BLaER1 (cell line): ENCODE data around the gene BBS10.
"Not testable (repeated sequence)": the region's sequence is repeated elsewhere in the genome, so short reads cannot be mapped to it uniquely, and the experiment has no call there.

Experiments
- H3K27ac ChIP-seq: shearing (Covaris generic); formaldehyde crosslinking; 2 replicates; pipeline ENCODE4 v1.8.1; 2022
- H3K27me3 ChIP-seq: shearing (Covaris generic); formaldehyde crosslinking; 2 replicates; pipeline ENCODE4 v1.8.1; 2022
- H3K36me3 ChIP-seq: shearing (Covaris generic); formaldehyde crosslinking; 2 replicates; pipeline ENCODE4 v1.8.1; 2022
- H3K4me1 ChIP-seq: shearing (Covaris generic); formaldehyde crosslinking; 2 replicates; pipeline ENCODE4 v1.8.1; 2022
- H3K4me2 ChIP-seq: shearing (Covaris generic); formaldehyde crosslinking; 2 replicates; pipeline ENCODE4 v1.8.1; 2022
- H3K4me3 ChIP-seq: shearing (Covaris generic); formaldehyde crosslinking; 2 replicates; pipeline ENCODE4 v1.8.1; 2022
- H3K9ac ChIP-seq: shearing (Covaris generic); formaldehyde crosslinking; 2 replicates; pipeline ENCODE4 v1.8.1; 2022
- H3K9me3 ChIP-seq: shearing (Covaris generic); formaldehyde crosslinking; 2 replicates; pipeline ENCODE4 v1.8.1; 2022
- H4K20me1 ChIP-seq: shearing (Covaris generic); formaldehyde crosslinking; 2 replicates; pipeline ENCODE4 v1.8.1; 2022
- Cebpa-rat ChIP-seq: shearing (Covaris generic); IDR thresholded peaks from 2 replicates; pipeline ENCODE4 v1.8.1; 2022

The BBS10 gene

DNA sequence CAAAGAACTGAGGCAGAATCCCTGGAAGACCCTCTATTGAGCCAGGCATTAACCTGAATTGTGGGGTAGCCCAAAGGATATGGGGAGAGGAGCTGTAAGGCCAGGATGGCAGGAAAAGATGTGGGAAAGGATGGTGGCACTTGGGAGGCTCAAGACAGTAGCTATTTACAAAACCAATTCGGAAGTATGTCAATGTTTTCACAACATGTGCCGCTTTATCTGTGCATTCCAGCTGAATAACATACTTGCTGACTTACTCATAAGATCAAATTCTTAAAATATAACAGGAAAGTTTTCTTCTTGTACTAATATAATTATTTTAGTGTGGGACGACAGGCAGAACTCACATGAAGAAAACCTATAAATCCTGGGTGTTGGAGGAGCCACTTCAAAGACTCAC, 10.6 kb downstream of the BBS10 start:
- Histone ChIP-seq H3K4me2 (no peak overlapping the region), H3K4me1 (no peaks in the 10 kb centered on the region), H3K9ac (no peak overlapping the region), H4K20me1 (no peaks in the 10 kb centered on the region), H3K9me3 (no peaks in the 10 kb centered on the region), H3K27me3 (no peaks in the 10 kb centered on the region), H3K36me3 (no peaks in the 10 kb centered on the region), H3K4me3 (no peak overlapping the region), H3K27ac (no peak overlapping the region)
- TF ChIP-seq Cebpa-rat = no peak

DNA sequence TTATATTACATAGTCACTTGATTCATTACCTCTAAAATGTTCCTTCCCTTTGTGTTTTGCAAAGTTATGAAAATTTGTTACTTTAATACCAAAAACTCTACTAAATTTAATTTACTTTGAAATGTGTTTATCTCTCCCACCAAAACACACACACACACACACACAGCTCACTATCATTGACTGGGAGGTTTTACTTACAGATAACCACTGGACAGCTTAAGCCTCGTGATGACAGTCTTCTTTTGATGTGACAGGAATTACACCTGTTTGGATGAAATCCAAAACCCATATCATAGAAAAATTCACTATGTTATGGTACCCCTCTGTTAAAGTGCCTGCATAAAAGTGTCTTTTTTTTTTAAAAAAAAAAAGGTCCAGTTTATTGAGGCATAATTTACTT, 15.6 kb downstream of the BBS10 start:
- Histone ChIP-seq H3K27ac (no peak overlapping the region), H3K4me3 (no peak overlapping the region), H3K4me1 (no peaks in the 10 kb centered on the region), H3K9ac (no peak overlapping the region), H3K4me2 (no peak overlapping the region), H3K36me3 (no peaks in the 10 kb centered on the region), H3K27me3 (no peaks in the 10 kb centered on the region), H3K9me3 (no peaks in the 10 kb centered on the region), H4K20me1 (no peaks in the 10 kb centered on the region)
- TF ChIP-seq Cebpa-rat = no peak

DNA sequence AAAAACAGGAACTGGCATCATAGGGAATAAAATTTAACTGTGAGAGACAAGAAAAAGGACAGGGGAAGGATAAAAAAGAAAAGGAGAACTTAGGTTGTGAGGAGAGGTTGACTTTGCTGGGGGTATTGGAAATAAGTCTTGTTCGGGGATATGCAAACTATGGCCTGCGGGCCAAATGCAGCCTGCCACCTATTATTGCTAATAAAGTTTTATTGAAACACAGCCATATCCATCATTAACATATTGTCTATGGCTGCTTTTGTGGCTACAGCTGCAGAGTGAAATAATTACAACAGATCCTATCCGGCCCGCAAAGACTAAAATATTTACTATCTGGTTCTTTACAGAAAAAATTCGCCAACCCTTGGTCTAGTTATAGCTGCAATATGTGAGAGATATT, 18.6 kb downstream of the BBS10 start:
- no peak overlapping the region for H3K4me2 ChIP-seq
- no peaks in the 10 kb centered on the region for H3K27me3 ChIP-seq
- no peak overlapping the region for H3K27ac ChIP-seq
- TF ChIP-seq Cebpa-rat = no peak
- no peak overlapping the region for H3K4me3 ChIP-seq
- no peaks in the 10 kb centered on the region for H3K36me3 ChIP-seq
- H4K20me1 ChIP-seq = no peaks in the 10 kb centered on the region
- no peak overlapping the region for H3K9ac ChIP-seq
- H3K4me1 ChIP-seq = no peaks in the 10 kb centered on the region
- H3K9me3 ChIP-seq = no peaks in the 10 kb centered on the region

DNA sequence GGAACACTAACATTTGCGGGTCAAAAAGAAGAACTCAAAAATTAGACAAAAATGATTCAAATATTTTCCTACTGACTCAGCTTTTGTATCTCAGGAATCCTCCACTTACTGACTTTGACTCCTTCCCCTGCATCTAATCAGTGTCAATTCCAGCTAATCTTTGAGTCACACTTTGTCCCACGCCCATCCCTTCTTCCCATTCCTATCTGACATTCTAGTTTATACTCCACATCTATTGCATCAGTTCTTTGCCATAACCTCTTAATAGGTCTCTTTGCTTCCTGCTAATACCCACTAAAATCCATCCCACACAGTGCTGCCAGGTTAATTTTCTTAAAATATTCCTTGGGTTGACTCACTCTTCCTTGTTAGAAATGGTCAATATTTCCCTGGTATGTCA, 19.1 kb downstream of the BBS10 start:
- Histone ChIP-seq H4K20me1 (no peaks in the 10 kb centered on the region), H3K27ac (no peak overlapping the region), H3K36me3 (no peaks in the 10 kb centered on the region), H3K4me1 (no peaks in the 10 kb centered on the region), H3K4me2 (no peak overlapping the region), H3K4me3 (no peak overlapping the region), H3K27me3 (no peaks in the 10 kb centered on the region), H3K9ac (no peak overlapping the region), H3K9me3 (no peaks in the 10 kb centered on the region)
- no peak for TF ChIP-seq Cebpa-rat

DNA sequence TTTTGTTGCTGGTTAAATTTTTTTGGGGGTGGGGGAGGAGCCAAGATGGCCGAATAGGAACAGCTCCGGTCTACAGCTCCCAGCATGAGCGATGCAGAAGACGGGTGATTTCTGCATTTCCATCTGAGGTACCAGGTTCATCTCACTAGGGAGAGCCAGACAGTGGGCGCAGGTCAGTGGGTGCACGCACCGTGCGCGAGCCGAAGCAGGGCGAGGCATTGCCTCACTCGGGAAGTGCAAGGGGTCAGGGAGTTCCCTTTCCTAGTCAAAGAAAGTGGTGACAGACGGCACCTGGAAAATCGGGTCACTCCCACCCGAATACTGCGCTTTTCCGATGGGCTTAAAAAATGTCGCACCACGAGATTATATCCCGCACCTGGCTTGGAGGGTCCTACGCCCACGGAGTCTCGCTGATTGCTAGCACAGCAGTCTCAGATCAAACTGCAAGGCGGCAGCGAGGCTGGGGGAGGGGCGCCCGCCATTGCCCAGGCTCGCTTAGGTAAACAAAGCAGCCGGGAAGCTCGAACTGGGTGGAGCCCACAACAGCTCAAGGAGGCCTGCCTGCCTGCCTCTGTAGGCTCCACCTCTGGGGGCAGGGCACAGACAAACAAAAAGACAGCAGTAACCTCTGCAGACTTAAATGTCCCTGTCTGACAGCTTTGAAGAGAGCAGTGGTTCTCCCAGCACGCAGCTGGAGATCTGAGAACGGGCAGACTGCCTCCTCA, 28.5 kb downstream of the BBS10 start:
- not testable (repeated sequence) for H3K4me3 ChIP-seq, H3K9ac ChIP-seq, H3K27me3 ChIP-seq, H3K36me3 ChIP-seq, H4K20me1 ChIP-seq, H3K4me1 ChIP-seq, H3K4me2 ChIP-seq, H3K9me3 ChIP-seq, H3K27ac ChIP-seq

DNA sequence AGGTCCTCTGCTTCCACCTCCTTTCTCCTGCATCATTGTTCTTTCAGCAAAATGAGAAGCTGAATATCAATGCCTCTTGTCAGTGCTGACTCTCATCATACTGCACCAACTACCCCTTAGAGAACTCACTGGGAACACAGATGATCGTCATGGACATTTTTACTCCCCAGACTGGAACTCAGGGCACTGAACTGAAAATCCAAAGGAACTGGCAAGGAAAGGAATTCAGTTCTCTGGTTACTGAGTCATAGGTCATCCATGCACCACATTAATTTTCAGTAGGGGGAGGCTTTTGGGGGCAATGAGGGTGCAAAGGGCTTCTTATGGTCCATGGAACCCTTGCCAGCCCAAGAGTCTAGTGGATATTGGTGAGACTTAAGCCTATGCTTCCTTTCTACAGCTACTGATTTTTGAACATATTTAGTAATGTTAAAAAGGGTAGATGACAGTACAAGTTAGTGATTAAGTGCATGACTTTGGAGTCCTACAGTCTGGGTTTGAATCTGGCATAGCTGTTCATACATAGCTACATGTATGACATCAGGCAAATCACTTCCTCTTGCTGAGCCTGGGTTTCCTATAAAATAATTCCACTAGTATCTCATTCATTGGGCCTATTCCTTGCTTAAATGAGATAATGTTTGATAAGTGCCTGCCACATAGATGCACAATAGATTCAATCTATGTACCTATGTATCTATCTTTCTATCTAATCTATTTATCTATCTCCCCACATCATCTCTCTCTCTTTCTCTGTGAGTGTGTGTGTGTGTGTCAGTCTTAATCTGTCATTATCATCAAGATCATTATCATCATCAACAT, 29.2 kb downstream of the BBS10 start:
- Histone ChIP-seq H3K27me3 (no peaks in the 10 kb centered on the region), H3K4me1 (no peaks in the 10 kb centered on the region), H4K20me1 (no peaks in the 10 kb centered on the region), H3K36me3 (no peaks in the 10 kb centered on the region), H3K9me3 (no peaks in the 10 kb centered on the region), H3K4me2 (no peak overlapping the region), H3K4me3 (no peak overlapping the region), H3K27ac (no peak overlapping the region), H3K9ac (no peak overlapping the region)
- TF ChIP-seq Cebpa-rat = no peak

DNA sequence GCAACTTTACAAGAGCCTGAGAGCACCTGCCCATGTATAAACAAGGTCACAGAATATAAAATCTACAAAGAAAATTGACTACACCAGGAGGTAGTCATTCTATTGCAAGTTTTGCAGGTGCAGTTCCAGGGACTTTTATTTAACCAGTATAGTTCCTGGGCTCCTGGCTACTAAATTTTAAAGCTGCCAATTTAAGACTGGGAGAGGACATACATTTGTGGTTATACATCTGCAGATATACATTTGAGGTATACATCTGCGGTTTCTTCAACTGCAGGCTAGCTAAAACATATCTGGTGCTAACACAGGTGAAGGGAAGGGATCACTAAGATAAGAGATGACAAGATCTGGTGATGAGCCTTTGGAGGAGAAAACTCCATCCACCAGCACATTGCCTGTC, 30.2 kb downstream of the BBS10 start:
- H4K20me1 ChIP-seq = no peaks in the 10 kb centered on the region
- no peak overlapping the region for H3K9ac ChIP-seq
- H3K27me3 ChIP-seq = no peaks in the 10 kb centered on the region
- no peaks in the 10 kb centered on the region for H3K4me1 ChIP-seq
- no peaks in the 10 kb centered on the region for H3K9me3 ChIP-seq
- no peak for TF ChIP-seq Cebpa-rat
- H3K4me3 ChIP-seq = no peak overlapping the region
- no peak overlapping the region for H3K4me2 ChIP-seq
- no peak overlapping the region for H3K27ac ChIP-seq
- H3K36me3 ChIP-seq = no peaks in the 10 kb centered on the region

DNA sequence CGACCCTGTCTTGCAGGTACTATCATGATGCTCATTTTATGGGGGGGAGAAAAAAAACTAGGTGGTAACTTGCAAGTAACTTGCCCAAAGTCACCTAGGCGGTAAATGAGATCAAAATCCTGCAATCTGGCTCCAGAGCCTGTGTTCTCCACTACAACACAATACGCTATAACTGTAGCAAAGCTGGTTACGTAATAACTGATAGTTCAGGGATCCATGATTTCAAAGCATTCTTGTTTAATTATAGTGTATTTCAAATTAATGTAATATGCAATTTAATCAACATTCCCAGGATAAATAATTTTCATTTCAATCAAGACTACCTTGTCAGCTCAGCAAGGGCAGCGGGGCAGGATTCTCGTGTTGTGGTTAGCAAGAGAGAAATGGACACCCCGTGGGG, 31.7 kb downstream of the BBS10 start:
- TF ChIP-seq Cebpa-rat = peak; percentile 36; the same call in 1 of the 2 replicates
- H3K9ac ChIP-seq = no peak overlapping the region
- no peak overlapping the region for H3K4me2 ChIP-seq
- H3K9me3 ChIP-seq = no peaks in the 10 kb centered on the region
- no peak overlapping the region for H3K4me3 ChIP-seq
- H3K36me3 ChIP-seq = no peaks in the 10 kb centered on the region
- H4K20me1 ChIP-seq = no peaks in the 10 kb centered on the region
- no peaks in the 10 kb centered on the region for H3K27me3 ChIP-seq
- H3K27ac ChIP-seq = no peak overlapping the region
- no peaks in the 10 kb centered on the region for H3K4me1 ChIP-seq

DNA sequence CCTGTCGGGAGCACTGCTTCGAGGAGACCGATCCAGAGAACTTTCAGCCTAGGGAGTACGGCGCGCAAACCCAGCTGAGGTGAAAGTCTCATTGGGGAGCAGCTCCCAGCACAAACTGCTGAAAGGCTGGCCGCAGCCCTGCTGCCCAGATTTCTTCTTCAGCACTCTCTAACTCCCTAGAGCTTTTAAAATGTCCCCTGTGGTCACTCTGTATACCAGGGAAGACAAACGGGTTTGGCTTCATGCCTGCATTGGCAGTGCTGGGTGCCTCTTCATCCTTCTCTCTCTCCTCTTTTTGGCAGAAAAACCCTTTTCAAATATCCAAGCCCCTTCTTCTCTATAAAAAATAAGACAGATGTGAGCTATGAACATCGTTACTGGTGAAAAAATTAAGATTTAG, 34.9 kb downstream of the BBS10 start:
- H3K27ac ChIP-seq = no peak overlapping the region
- no peaks in the 10 kb centered on the region for H3K36me3 ChIP-seq
- H3K4me3 ChIP-seq = no peak overlapping the region
- H4K20me1 ChIP-seq = no peaks in the 10 kb centered on the region
- H3K4me2 ChIP-seq = no peak overlapping the region
- TF ChIP-seq Cebpa-rat = no peak
- H3K9ac ChIP-seq = no peak overlapping the region
- no peaks in the 10 kb centered on the region for H3K4me1 ChIP-seq
- no peaks in the 10 kb centered on the region for H3K9me3 ChIP-seq
- no peaks in the 10 kb centered on the region for H3K27me3 ChIP-seq

DNA sequence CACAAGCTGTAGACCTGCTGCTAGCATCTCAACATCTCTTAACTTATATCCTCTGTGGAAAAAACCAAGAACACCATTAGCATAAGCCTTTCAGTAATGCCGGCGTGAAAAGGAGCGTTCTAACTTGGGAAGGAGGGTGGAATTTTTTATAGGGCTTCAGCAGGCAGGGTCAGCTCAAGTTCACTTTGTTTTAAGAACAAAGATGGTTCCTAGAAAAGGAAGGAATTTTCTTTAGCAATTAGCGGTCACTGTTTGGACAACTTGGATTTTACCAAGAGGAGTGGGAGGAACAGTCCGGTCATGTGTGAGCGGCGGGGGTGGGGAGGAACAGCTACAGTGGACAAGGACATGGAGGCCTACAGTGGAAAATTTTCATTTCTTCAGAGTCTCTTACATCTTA, 35.9 kb downstream of the BBS10 start:
- Histone ChIP-seq H3K27me3 (no peaks in the 10 kb centered on the region), H3K4me2 (no peak overlapping the region), H3K27ac (no peak overlapping the region)

More for the DNA sequence above, 35.9 kb downstream of the BBS10 start:
- Histone ChIP-seq H3K9me3 (no peaks in the 10 kb centered on the region), H3K4me1 (no peaks in the 10 kb centered on the region), H3K36me3 (no peaks in the 10 kb centered on the region), H3K4me3 (no peak overlapping the region), H4K20me1 (no peaks in the 10 kb centered on the region), H3K9ac (no peak overlapping the region)
- no peak for TF ChIP-seq Cebpa-rat
